ENCODE results near the gene SNX1. TPM values are rescaled to one million over a fixed set of nuclear protein-coding genes. Genes with fewer than 3 reads are reported as not detected.

The SNX1 gene
- total RNA-seq, 1 experiment from 2014 or later, result 24.3 TPM

- H3K36me3 ChIP-seq (ENCODE audit: low read depth, low read length), result no peaks in the 10 kb centered on the region
- ATAC-seq (no peak), DNase-seq (no peak)
- peaks cover 5% of the 10 kb centered on the region for H3K27me3 ChIP-seq (ENCODE audit: low read length)
- H3K4me3 ChIP-seq (ENCODE audit: low read length), result no peak overlapping the region
- H3K79me2 ChIP-seq (ENCODE audit: low read length), result no peaks in the 10 kb centered on the region
- no peak overlapping the region for H3K9ac ChIP-seq (ENCODE audit: low read length)
- no peaks in the 10 kb centered on the region; the same call in 1 of the 2 replicates for H3K4me1 ChIP-seq (ENCODE audit: insufficient read depth, low read length)
- H3K27ac ChIP-seq (ENCODE audit: low read length), result no peak overlapping the region
- H3F3A ChIP-seq (ENCODE audit: low read length, unreplicated experiment), result no peaks in the 10 kb centered on the region
- intact Hi-C loops (cut with micrococcal nuclease), result no loop called here
- no peaks in the 10 kb centered on the region for H3K9me2 ChIP-seq (replicated peaks; ENCODE audit: low read length)
- ChIA-PET CTCF (no interaction called here), POLR2A (ENCODE audit: unreplicated experiment) (no interaction called here)
- H3K9me3 ChIP-seq (ENCODE audit: low read length), result no peaks in the 10 kb centered on the region
- H4K20me1 ChIP-seq (ENCODE audit: low read length), result no peaks in the 10 kb centered on the region
- no peak overlapping the region for H2AFZ ChIP-seq (ENCODE audit: low read length)
- BruUV-seq (replicated peaks), result no TSS peak
- TF ChIP-seq EZH2 (IDR thresholded peaks at IDR 0.05; ENCODE audit: low read length, unreplicated experiment) (no peak), EZH2phosphoT487 (IDR thresholded peaks at IDR 0.05; ENCODE audit: borderline replicate concordance, low read length) (no peak)
- TF ChIP-seq, protein P1, sequence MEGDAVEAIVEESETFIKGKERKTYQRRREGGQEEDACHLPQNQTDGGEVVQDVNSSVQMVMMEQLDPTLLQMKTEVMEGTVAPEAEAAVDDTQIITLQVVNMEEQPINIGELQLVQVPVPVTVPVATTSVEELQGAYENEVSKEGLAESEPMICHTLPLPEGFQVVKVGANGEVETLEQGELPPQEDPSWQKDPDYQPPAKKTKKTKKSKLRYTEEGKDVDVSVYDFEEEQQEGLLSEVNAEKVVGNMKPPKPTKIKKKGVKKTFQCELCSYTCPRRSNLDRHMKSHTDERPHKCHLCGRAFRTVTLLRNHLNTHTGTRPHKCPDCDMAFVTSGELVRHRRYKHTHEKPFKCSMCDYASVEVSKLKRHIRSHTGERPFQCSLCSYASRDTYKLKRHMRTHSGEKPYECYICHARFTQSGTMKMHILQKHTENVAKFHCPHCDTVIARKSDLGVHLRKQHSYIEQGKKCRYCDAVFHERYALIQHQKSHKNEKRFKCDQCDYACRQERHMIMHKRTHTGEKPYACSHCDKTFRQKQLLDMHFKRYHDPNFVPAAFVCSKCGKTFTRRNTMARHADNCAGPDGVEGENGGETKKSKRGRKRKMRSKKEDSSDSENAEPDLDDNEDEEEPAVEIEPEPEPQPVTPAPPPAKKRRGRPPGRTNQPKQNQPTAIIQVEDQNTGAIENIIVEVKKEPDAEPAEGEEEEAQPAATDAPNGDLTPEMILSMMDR (conservative IDR thresholded peaks at IDR 0.05; ENCODE audit: low read depth, low read length), result no peak
- H3K4me2 ChIP-seq (ENCODE audit: low read length), result no peak overlapping the region
These were observed 51.3 kb downstream of the SNX1 start for GRCh38 chr15:64146885-64147681.

- Histone ChIP-seq H2AFZ (ENCODE audit: low read length) (no peak overlapping the region), H3K9me2 (replicated peaks; ENCODE audit: low read length) (no peaks in the 10 kb centered on the region), H3K79me2 (ENCODE audit: low read length) (no peaks in the 10 kb centered on the region), H3K4me3 (ENCODE audit: low read length) (no peak overlapping the region), H3F3A (ENCODE audit: low read length, unreplicated experiment) (no peaks in the 10 kb centered on the region), H3K36me3 (ENCODE audit: low read depth, low read length) (no peaks in the 10 kb centered on the region), H3K9me3 (ENCODE audit: low read length) (no peaks in the 10 kb centered on the region), H4K20me1 (ENCODE audit: low read length) (no peaks in the 10 kb centered on the region), H3K9ac (ENCODE audit: low read length) (no peak overlapping the region), H3K4me2 (ENCODE audit: low read length) (no peak overlapping the region), H3K4me1 (ENCODE audit: insufficient read depth, low read length) (no peaks in the 10 kb centered on the region; the same call in 1 of the 2 replicates), H3K27ac (ENCODE audit: low read length) (no peak overlapping the region), H3K27me3 (ENCODE audit: low read length) (peaks cover 10% of the 10 kb centered on the region)
- ATAC-seq, result no peak
- ChIA-PET CTCF (no interaction called here), POLR2A (ENCODE audit: unreplicated experiment) (no interaction called here)
- DNase-seq, result no peak
- TF ChIP-seq EZH2phosphoT487 (IDR thresholded peaks at IDR 0.05; ENCODE audit: borderline replicate concordance, low read length) (no peak), EZH2 (IDR thresholded peaks at IDR 0.05; ENCODE audit: low read length, unreplicated experiment) (no peak)
- TF ChIP-seq, protein P1 (conservative IDR thresholded peaks at IDR 0.05; ENCODE audit: low read depth, low read length), result no peak
- BruUV-seq (replicated peaks), result TSS peak; percentile 9
- intact Hi-C loops (cut with micrococcal nuclease), result no loop called here
These were observed 52.4 kb downstream of the SNX1 start for GRCh38 chr15:64148168-64148567.

DNA sequence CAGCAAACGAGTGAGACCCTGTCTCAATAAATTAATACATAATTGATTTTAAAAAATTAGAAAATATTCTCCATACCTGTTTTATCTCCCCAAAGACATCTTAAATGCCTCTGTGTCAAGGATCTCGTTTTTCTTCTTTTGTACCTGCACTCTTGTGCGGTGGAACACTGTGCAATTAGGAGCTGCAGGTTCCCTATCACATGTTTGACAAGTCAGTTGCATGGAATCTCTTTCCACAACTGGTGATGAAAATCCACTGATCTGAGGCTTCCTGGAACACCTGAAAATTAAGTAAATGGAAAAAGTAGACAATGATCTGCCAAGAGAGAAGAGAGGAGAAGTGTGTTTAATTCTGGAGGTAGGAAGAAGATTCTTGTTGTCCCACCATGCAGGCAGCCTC, 52.8 kb downstream of the SNX1 start:
- no peaks in the 10 kb centered on the region for H3K9me3 ChIP-seq (ENCODE audit: low read length)
- no peaks in the 10 kb centered on the region for H3K9me2 ChIP-seq (replicated peaks; ENCODE audit: low read length)
- no peaks in the 10 kb centered on the region for H3F3A ChIP-seq (ENCODE audit: low read length, unreplicated experiment)
- no peak overlapping the region for H3K4me3 ChIP-seq (ENCODE audit: low read length)
- H3K4me1 ChIP-seq (ENCODE audit: insufficient read depth, low read length), result no peaks in the 10 kb centered on the region; the same call in 1 of the 2 replicates
- H2AFZ ChIP-seq (ENCODE audit: low read length), result no peak overlapping the region
- H3K4me2 ChIP-seq (ENCODE audit: low read length), result no peak overlapping the region
- ChIA-PET POLR2A (ENCODE audit: unreplicated experiment) (no interaction called here), CTCF (no interaction called here)
- no TSS peak for BruUV-seq (replicated peaks)
- ATAC-seq (no peak), DNase-seq (no peak)
- no peak overlapping the region for H3K27ac ChIP-seq (ENCODE audit: low read length)
- no peaks in the 10 kb centered on the region for H4K20me1 ChIP-seq (ENCODE audit: low read length)
- peaks cover 10% of the 10 kb centered on the region for H3K27me3 ChIP-seq (ENCODE audit: low read length)
- no peak overlapping the region for H3K9ac ChIP-seq (ENCODE audit: low read length)
- no peaks in the 10 kb centered on the region; the same call in 1 of the 2 replicates for H3K36me3 ChIP-seq (ENCODE audit: low read depth, low read length)
- no peak for TF ChIP-seq EZH2phosphoT487 (IDR thresholded peaks at IDR 0.05; ENCODE audit: borderline replicate concordance, low read length)
- no peak for TF ChIP-seq EZH2 (IDR thresholded peaks at IDR 0.05; ENCODE audit: low read length, unreplicated experiment)
- TF ChIP-seq, protein P1 (conservative IDR thresholded peaks at IDR 0.05; ENCODE audit: low read depth, low read length), result no peak
- H3K79me2 ChIP-seq (ENCODE audit: low read length), result no peaks in the 10 kb centered on the region
- intact Hi-C loops (cut with micrococcal nuclease), result no loop called here
